Measurements from ENCODE around the gene ADCK2. TPM values are rescaled to one million over a fixed set of nuclear protein-coding genes. Genes with fewer than 3 reads are reported as not detected.
"Not testable (repeated sequence)": the region's sequence is repeated elsewhere in the genome, so short reads cannot be mapped to it uniquely, and the experiment has no call there.

ADCK2 gene
- total RNA-seq, 1 donor from 2014 or later, result 21.1 TPM

- Mint-ChIP-seq H3K4me3 (peak overlapping the region; percentile 90), H3K9me3 (no peaks in the 10 kb centered on the region), H3K4me1 (ENCODE audit: low read depth) (peaks cover 30% of the 10 kb centered on the region), H3K36me3 (ENCODE audit: low read depth) (peaks cover 22% of the 10 kb centered on the region), H3K27ac (peak overlapping the region; percentile 96), H3K27me3 (ENCODE audit: insufficient read depth) (no peaks in the 10 kb centered on the region)
- DNase-seq (ENCODE audit: low spot score), result no peak
- intact Hi-C loops (cut with micrococcal nuclease), result loop anchor here (1.0 to 10.0 kb wide), 9 partner anchors 23 to 1042 kb away; partner anchors contain the start of genes AGK, BRAF, MKRN1 and MRPS33
Measured at GRCh38 chr7:140696024-140696679, 23.4 kb downstream of the ADCK2 start.

- H3K27me3 Mint-ChIP-seq (ENCODE audit: insufficient read depth), result no peaks in the 10 kb centered on the region
- H3K27ac Mint-ChIP-seq, result peak within 1 kb of the TSS; percentile 96
- H3K4me1 Mint-ChIP-seq (ENCODE audit: low read depth), result peaks cover 30% of the 10 kb centered on the region
- peak; percentile 85 for DNase-seq (ENCODE audit: low spot score)
- H3K36me3 Mint-ChIP-seq (ENCODE audit: low read depth), result peaks cover 22% of the 10 kb centered on the region
- H3K9me3 Mint-ChIP-seq, result no peaks in the 10 kb centered on the region
- intact Hi-C loops (cut with micrococcal nuclease), result loop anchor here (1.0 to 10.0 kb wide), 9 partner anchors 24 to 1041 kb away; partner anchors contain the start of genes AGK, BRAF, MKRN1 and MRPS33
- H3K4me3 Mint-ChIP-seq, result peak within 1 kb of the TSS; percentile 90
Measured at GRCh38 chr7:140696680-140697446, 24.1 kb downstream of the ADCK2 start, which contains the start of gene NDUFB2. Gene NDUFB2, plus strand, starts transcription at chr7:140696708. Its CDS starts 37 bp downstream, at chr7:140696745.

GRCh38 chr7:140697447-140698143 lies 24.9 kb downstream of the ADCK2 start:
- intact Hi-C loops (cut with micrococcal nuclease), result loop anchor here (2.0 to 10.0 kb wide), 3 partner anchors 295 to 857 kb away; partner anchors contain the start of genes AGK and RAB19
- no peaks in the 10 kb centered on the region for H3K27me3 Mint-ChIP-seq (ENCODE audit: insufficient read depth)
- peak overlapping the region; percentile 96 for H3K27ac Mint-ChIP-seq
- peaks cover 18% of the 10 kb centered on the region for H3K36me3 Mint-ChIP-seq (ENCODE audit: low read depth)
- peaks cover 30% of the 10 kb centered on the region for H3K4me1 Mint-ChIP-seq (ENCODE audit: low read depth)
- no peaks in the 10 kb centered on the region for H3K9me3 Mint-ChIP-seq
- DNase-seq (ENCODE audit: low spot score), result no peak
- peak overlapping the region; percentile 90 for H3K4me3 Mint-ChIP-seq

- Mint-ChIP-seq H3K9me3 (no peaks in the 10 kb centered on the region), H3K4me1 (ENCODE audit: low read depth) (peaks cover 30% of the 10 kb centered on the region), H3K36me3 (ENCODE audit: low read depth) (peaks cover 18% of the 10 kb centered on the region), H3K4me3 (peak overlapping the region; percentile 90), H3K27ac (no peak overlapping the region), H3K27me3 (ENCODE audit: insufficient read depth) (no peaks in the 10 kb centered on the region)
- intact Hi-C loops (cut with micrococcal nuclease), result loop anchor here (5.0 to 10.0 kb wide), 2 partner anchors 296 to 856 kb away; partner anchors contain the start of genes AGK and RAB19
- DNase-seq (ENCODE audit: low spot score), result no peak
Measured at GRCh38 chr7:140698477-140698876, 25.7 kb downstream of the ADCK2 start.

GRCh38 chr7:140702774-140703173 lies 30.0 kb downstream of the ADCK2 start:
- no peaks in the 10 kb centered on the region for H3K9me3 Mint-ChIP-seq
- intact Hi-C loops (cut with micrococcal nuclease), result no loop called here
- no peaks in the 10 kb centered on the region for H3K27me3 Mint-ChIP-seq (ENCODE audit: insufficient read depth)
- H3K4me1 Mint-ChIP-seq (ENCODE audit: low read depth), result peaks cover 17% of the 10 kb centered on the region
- DNase-seq (ENCODE audit: low spot score), result no peak
- peaks cover 29% of the 10 kb centered on the region for H3K36me3 Mint-ChIP-seq (ENCODE audit: low read depth)
- no peak overlapping the region for H3K4me3 Mint-ChIP-seq
- H3K27ac Mint-ChIP-seq, result no peak overlapping the region

- Mint-ChIP-seq H3K4me3 (no peak overlapping the region), H3K36me3 (ENCODE audit: low read depth) (peaks cover 25% of the 10 kb centered on the region), H3K9me3 (no peaks in the 10 kb centered on the region), H3K27me3 (ENCODE audit: insufficient read depth) (no peaks in the 10 kb centered on the region), H3K27ac (no peak overlapping the region), H3K4me1 (ENCODE audit: low read depth) (peaks cover 7% of the 10 kb centered on the region)
- intact Hi-C loops (cut with micrococcal nuclease), result no loop called here
- no peak for DNase-seq (ENCODE audit: low spot score)
Measured at GRCh38 chr7:140704205-140704604, 31.5 kb downstream of the ADCK2 start.

GRCh38 chr7:140707132-140707531 lies 34.4 kb downstream of the ADCK2 start:
- intact Hi-C loops (cut with micrococcal nuclease), result no loop called here
- H3K36me3 Mint-ChIP-seq (ENCODE audit: low read depth), result peaks cover 23% of the 10 kb centered on the region
- no peaks in the 10 kb centered on the region for H3K9me3 Mint-ChIP-seq

GRCh38 chr7:140708764-140709163 lies 36.0 kb downstream of the ADCK2 start:
- H3K4me3 Mint-ChIP-seq; H3K27ac Mint-ChIP-seq; intact Hi-C loops (cut with micrococcal nuclease); DNase-seq (ENCODE audit: low spot score); H3K9me3 Mint-ChIP-seq; H3K27me3 Mint-ChIP-seq (ENCODE audit: insufficient read depth); H3K4me1 Mint-ChIP-seq (ENCODE audit: low read depth): not testable (repeated sequence)
- peaks cover 26% of the 10 kb centered on the region for H3K36me3 Mint-ChIP-seq (ENCODE audit: low read depth)

More at GRCh38 chr7:140707132-140707531, 34.4 kb downstream of the ADCK2 start:
- no peak overlapping the region for H3K4me3 Mint-ChIP-seq
- H3K27ac Mint-ChIP-seq, result no peak overlapping the region
- DNase-seq (ENCODE audit: low spot score), result no peak
- H3K4me1 Mint-ChIP-seq (ENCODE audit: low read depth), result no peaks in the 10 kb centered on the region
- H3K27me3 Mint-ChIP-seq (ENCODE audit: insufficient read depth), result no peaks in the 10 kb centered on the region

- DNase-seq (ENCODE audit: low spot score); H3K4me3 Mint-ChIP-seq; H3K27me3 Mint-ChIP-seq (ENCODE audit: insufficient read depth); H3K4me1 Mint-ChIP-seq (ENCODE audit: low read depth); H3K27ac Mint-ChIP-seq; H3K9me3 Mint-ChIP-seq; intact Hi-C loops (cut with micrococcal nuclease): not testable (repeated sequence)
- H3K36me3 Mint-ChIP-seq (ENCODE audit: low read depth), result peaks cover 15% of the 10 kb centered on the region
Measured at GRCh38 chr7:140712392-140712791, 39.6 kb downstream of the ADCK2 start.

GRCh38 chr7:140714331-140715040 lies 41.7 kb downstream of the ADCK2 start:
- Mint-ChIP-seq H3K4me1 (ENCODE audit: low read depth) (no peaks in the 10 kb centered on the region), H3K27me3 (ENCODE audit: insufficient read depth) (no peaks in the 10 kb centered on the region), H3K36me3 (ENCODE audit: low read depth) (peaks cover 11% of the 10 kb centered on the region), H3K4me3 (no peak overlapping the region), H3K27ac (no peak overlapping the region), H3K9me3 (no peaks in the 10 kb centered on the region)
- DNase-seq (ENCODE audit: low spot score), result no peak
- intact Hi-C loops (cut with micrococcal nuclease), result no loop called here

GRCh38 chr7:140719721-140720120 lies 47.0 kb downstream of the ADCK2 start:
- no peaks in the 10 kb centered on the region for H3K9me3 Mint-ChIP-seq
- no peak for DNase-seq (ENCODE audit: low spot score)
- no peaks in the 10 kb centered on the region for H3K27me3 Mint-ChIP-seq (ENCODE audit: insufficient read depth)
- intact Hi-C loops (cut with micrococcal nuclease), result no loop called here
- peaks cover 3% of the 10 kb centered on the region for H3K36me3 Mint-ChIP-seq (ENCODE audit: low read depth)
- no peak overlapping the region for H3K27ac Mint-ChIP-seq
- H3K4me1 Mint-ChIP-seq (ENCODE audit: low read depth), result peaks cover 16% of the 10 kb centered on the region
- H3K4me3 Mint-ChIP-seq, result no peak overlapping the region

GRCh38 chr7:140722254-140722653 lies 49.5 kb downstream of the ADCK2 start:
- no peak for DNase-seq (ENCODE audit: low spot score)
- H3K4me3 Mint-ChIP-seq, result no peak overlapping the region
- H3K27ac Mint-ChIP-seq, result no peak overlapping the region
- intact Hi-C loops (cut with micrococcal nuclease), result no loop called here
- H3K9me3 Mint-ChIP-seq, result no peaks in the 10 kb centered on the region
- peaks cover 16% of the 10 kb centered on the region for H3K4me1 Mint-ChIP-seq (ENCODE audit: low read depth)
- no peaks in the 10 kb centered on the region for H3K27me3 Mint-ChIP-seq (ENCODE audit: insufficient read depth)
- peaks cover 3% of the 10 kb centered on the region for H3K36me3 Mint-ChIP-seq (ENCODE audit: low read depth)
